D341Med (cell line): ENCODE data around the gene ADGRE3.
"Not testable (repeated sequence)": the region's sequence is repeated elsewhere in the genome, so short reads cannot be mapped to it uniquely, and the experiment has no call there.

ENCODE experiments used
- DNase-seq: peaks from one replicate; pipeline ENCODE4 v3.0.0; 2012; ENCODE audit warnings: low spot score

Gene ADGRE3

DNA sequence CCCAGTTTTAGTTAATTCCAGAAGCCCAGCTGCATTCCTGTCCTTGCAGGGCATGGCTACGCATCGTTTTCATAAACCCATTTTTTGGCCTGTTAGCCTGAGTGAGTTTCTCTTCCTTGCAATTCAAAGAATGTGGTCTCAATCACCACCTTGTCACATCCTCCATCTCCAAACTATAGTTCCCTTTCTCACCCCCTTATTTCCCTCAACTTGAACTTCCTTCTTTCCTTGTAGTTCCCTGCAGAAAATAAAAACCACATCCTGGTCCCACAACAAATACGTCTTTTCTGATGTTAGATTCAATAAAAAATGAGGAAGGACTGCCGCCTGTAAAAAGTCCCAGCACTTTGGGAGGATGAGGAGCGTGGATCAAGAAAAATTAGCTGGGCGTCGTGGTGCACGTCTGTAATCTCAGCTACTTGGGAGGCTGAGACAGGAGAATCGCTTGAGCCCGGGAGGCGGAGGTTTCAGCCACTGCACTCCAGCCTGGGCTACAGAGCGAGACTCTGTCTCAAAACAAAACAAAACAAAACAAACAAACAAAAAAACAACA, 13.2 kb downstream of the ADGRE3 start:
- no peak for DNase-seq

DNA sequence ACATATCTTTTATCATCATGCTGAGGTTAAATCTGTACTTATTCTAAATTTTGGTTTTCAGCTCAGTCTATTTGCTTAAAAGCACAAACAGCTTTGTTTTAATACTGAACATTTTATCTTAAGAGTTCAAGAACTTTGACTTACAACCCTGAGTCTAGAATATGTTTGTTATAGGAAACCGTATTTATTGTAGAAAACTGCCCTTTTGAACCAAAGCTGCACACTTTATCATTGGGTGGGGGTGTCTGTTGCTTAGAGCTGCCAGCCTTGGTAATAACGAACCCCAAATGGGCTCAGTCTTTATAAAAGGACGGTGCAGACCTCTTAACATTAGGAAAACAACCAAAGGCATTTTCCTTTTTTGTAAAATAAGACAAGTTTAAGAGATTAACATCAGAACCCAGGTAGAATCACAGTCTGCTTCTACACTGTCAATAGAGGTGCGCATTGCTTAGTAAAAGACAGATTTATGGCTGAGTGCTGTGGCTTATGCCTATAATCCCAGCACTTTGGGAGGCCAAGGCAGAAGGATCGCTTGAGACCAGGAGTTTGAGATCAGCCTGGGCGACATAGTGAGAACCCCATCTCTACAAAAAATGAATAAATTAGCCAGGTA, 14.7 kb downstream of the ADGRE3 start:
- no peak for DNase-seq

- DNase-seq, result no peak
These were observed 18.9 kb downstream of the ADGRE3 start for GRCh38 chr19:14655726-14656125.

DNA sequence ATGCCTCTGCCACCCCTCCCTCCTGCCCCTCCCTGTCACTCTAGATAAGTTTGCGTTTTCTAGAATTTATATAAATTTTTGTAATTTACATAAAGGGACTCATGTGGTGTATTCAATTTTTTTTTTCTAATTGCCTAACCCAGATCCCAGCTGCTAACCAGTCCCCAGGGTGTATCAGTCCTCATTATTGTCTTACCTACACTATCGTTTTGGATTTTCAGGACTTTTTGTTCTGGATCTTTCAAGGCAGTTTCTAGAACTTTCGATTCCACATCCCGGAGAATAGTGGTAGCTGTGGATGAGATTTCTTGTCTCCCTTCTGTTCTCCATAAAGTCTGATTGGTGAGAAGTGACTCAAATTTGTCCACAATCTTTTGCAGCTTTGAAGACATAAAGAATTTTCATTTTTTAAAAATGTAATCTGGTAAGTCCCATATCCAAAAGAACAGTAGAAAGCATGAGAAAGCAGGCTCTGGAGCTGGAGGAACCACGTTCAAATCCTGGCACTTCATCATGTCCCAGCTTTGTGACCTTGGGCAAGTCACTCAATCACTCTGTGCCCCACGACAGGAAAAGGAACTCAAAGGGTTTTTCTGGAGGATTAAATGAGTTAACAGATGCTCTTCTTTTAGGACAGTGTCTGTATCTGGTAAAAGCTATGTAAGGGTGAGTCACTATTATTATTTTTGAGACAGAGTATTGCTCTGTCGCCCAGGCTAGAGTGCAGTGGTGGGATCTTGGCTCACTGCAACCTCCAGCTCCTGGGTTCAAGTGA, 19.7 kb downstream of the ADGRE3 start:
- no peak for DNase-seq

- no peak for DNase-seq
These were observed 24.5 kb downstream of the ADGRE3 start for GRCh38 chr19:14650161-14650560.

DNA sequence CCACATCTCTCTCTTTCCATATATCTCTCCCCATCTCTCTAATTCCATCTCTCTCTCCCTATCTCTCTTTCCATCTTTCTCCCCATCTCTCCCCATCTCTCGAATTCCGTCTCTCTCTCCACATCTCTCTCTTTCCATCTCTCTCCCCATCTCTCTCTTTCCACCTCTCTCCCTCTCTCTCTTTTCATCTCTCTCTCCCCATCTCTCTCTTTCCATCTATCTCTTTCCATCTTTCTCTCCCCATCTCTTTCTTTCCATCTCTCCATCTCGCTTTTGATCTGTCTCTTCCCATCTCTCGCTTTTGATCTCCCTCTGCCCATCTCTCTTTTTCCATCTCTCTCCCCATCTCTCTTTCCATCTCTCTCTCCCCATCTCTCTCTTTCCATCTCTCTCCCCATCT, 25.6 kb downstream of the ADGRE3 start:
- no peak for DNase-seq

- DNase-seq, result no peak
These were observed 26.1 kb downstream of the ADGRE3 start for GRCh38 chr19:14648506-14648905.

GRCh38 chr19:14639536-14640277, 34.9 kb downstream of the ADGRE3 start:
- DNase-seq, result no peak

DNA sequence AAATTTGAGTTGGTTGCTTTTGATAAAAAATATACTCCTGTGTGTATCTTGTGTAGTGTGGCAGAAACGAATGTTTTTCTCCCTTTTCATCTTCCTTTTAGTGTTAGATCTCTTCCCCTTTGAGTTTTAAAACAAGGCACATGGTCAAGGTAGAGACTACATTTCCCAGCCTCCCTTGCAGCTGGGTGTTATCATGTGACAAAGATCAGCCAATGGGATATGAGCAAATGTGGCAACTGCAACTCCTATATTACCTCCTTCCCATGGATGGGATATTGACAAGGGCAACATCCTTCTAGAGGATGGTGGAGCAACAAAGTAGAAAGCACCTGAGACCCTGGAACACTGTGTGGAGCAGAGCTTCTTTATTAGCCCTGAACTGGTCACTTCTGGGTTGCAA, 42.4 kb downstream of the ADGRE3 start:
- DNase-seq, result peak; percentile 50

GRCh38 chr19:14629557-14629956, 45.1 kb downstream of the ADGRE3 start:
- DNase-seq, result no peak

DNA sequence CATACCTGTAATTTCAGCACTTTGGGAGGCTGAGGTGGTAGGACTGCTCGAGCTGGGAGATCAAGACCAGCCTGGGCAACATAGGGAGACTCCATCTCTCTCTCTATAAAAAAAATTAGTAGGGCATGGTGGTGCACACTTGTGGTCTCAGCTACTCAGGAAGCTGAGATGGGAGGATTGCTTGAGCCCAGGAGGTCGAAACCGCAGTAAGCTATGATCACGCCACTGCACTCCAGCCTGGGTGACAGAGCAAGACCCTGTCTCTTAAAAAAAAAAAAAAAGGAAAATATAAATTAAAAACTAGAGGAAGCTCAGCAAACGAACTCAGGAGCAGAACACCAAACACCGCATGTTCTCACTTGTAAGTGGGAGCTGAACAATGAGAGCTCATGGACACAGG, 50.2 kb downstream of the ADGRE3 start:
- DNase-seq, result not testable (repeated sequence)

- no peak for DNase-seq
These were observed 55.2 kb downstream of the ADGRE3 start for GRCh38 chr19:14619404-14619803.

DNA sequence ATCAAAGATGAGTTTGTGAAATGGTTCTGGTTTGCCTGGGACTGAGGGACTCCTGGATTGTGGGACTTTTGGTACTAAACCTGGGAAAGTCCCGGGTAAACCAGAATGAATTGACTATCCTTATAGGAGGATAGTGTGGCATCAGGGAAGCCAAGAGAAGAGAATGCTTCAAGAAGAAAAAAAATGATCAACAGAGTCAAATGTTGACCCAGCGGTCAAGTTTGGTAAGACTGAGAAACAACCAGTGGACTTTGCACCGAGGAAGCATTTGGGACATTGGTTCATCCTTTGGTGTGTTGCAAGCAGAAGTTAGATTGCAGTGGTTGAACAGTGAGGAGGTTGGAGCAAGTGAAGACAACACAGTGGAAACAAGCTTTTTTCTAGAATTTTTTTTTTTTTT, 58.2 kb downstream of the ADGRE3 start:
- no peak for DNase-seq

DNA sequence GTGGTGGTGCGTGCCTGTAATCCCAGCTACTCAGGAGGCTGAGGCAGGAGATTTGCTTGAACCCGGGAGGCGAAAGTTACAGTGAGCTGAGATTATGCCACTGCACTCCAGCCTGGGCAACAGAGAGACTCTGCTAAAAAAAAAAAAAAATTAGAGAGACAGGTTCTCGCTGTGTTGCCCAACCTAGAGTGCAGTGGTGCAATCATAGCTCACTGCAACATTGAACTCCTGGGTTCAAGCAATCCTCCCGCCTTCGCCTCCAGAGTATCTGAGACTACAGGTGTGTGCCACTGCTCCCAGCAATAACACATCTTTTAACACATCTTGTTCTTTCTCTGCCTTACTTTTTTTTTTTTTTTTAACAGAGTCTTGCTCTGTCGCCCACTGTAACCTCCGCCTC, 59.0 kb downstream of the ADGRE3 start:
- DNase-seq, result no peak

DNA sequence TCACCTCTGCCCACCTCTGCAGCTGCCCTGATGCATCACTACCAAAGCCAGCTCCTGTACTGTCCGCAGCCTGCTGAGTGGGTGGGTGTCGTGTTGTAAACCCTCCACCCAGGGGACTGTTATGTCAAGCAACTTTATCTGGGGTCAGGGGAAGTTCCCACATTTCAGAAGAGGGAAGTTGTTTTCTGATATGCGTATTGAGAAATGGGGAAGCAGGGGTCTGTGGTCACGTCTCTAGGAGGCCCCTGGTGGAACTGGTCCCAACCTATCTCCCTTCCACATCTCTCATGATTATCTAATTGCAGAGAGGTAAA, 60.6 kb downstream of the ADGRE3 start:
- no peak for DNase-seq

- DNase-seq, result not testable (repeated sequence)
These were observed 61.1 kb downstream of the ADGRE3 start for GRCh38 chr19:14613399-14614098.

- no peak for DNase-seq
These were observed 62.0 kb downstream of the ADGRE3 start for GRCh38 chr19:14612657-14613056.

DNA sequence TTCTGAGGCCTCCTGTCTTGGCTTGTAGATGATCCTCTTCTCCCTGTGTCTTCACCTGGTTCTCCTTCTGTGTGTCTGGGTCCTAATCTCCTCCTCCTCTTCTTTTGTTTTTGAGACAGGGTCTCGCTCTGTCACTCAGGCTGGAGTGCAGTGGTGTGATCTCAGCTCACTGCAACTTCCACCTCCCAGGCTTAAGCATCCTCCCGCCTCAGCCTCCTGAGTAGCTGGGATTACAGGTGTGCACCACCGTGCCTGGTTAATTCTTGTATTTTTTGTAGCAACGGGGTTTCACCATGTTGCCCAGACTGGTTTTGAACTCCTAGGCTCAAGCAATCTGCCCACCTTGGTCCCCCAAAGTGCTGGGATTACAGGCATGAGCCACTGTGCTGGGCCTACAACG, 62.4 kb downstream of the ADGRE3 start:
- not testable (repeated sequence) for DNase-seq

- DNase-seq, result no peak
These were observed 63.6 kb downstream of the ADGRE3 start for GRCh38 chr19:14611051-14611450.

DNA sequence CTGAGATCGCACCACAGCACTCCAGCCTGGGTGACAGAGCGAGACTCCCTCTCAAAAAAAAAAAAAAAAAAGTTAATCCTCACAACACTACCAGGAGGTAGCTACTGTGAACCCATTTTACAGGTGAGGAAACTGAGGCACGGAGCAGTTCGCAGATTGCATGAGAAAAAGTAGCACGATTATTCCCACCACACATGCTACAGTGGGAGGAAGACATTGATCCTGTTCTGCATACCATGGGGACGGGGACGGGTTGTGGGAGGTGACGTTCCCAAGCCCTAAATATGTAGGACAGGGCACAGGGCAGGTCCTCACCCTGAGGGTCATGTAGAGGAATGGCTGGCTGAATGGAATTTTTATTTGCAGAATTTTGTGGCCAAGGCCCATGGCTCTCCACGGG, 68.0 kb downstream of the ADGRE3 start:
- no peak for DNase-seq

DNA sequence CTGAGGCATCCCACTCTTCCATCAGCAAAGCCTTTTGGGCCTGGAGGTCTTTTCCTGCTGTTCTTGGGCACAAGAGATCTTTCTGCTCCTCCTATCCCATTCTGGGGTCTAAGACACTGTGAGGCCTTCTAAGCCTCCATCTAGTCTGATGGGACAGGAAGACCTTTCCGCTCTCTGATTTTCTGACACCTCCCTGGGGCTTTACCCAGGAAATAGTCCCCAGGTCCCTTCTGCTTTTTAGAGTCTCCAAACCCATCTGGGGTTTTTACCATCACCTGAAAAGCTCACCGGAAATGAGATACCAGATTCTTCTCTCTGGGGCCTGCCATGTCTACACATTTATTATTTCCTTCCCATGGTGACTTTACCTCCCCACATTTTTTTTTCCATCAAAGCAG, 70.7 kb downstream of the ADGRE3 start:
- no peak for DNase-seq

- no peak for DNase-seq
These were observed 75.0 kb downstream of the ADGRE3 start for GRCh38 chr19:14599548-14600147.
